Right ventricle myocardium superior (tissue), 1 donor: ENCODE results near the gene LIN7B. TPM values are rescaled to one million over a fixed set of nuclear protein-coding genes. Genes with fewer than 3 reads are reported as not detected.
"Not testable (repeated sequence)": the region's sequence is repeated elsewhere in the genome, so short reads cannot be mapped to it uniquely, and the experiment has no call there.

ENCODE experiments used
- ATAC-seq: fragments of 200-7000 bp; cut with Tn5 transposase; one replicate; pipeline ENCODE4 v1.9.1; 2020; ENCODE audit warnings: mild to moderate bottlenecking; ENCODE audit not compliant: poor library complexity
- DNase-seq: peaks from one replicate; pipeline ENCODE4 v3.0.0-alpha.2; 2020
- intact Hi-C: fragments of 100-400 bp; cut with DNase I; formaldehyde crosslinking; loops from one replicate; pipeline ENCODE4 v1.11.2; 2022
- total RNA-seq: library from RNA; stranded (reverse); fragmentation: NEBNext Ultra II Directional; extraction: Animal tissue kit (Norgen Biotek cat#: 25700); gene quantifications from one replicate; pipeline ENCODE4 v1.2.1, GENCODE V29; 2021
- donor health status: DM: no; HTN: yes; CAD: no; lungs with severe emphysema.

LIN7B gene
- total RNA-seq, 1 donor from 2014 or later: 21.3 TPM

DNA sequence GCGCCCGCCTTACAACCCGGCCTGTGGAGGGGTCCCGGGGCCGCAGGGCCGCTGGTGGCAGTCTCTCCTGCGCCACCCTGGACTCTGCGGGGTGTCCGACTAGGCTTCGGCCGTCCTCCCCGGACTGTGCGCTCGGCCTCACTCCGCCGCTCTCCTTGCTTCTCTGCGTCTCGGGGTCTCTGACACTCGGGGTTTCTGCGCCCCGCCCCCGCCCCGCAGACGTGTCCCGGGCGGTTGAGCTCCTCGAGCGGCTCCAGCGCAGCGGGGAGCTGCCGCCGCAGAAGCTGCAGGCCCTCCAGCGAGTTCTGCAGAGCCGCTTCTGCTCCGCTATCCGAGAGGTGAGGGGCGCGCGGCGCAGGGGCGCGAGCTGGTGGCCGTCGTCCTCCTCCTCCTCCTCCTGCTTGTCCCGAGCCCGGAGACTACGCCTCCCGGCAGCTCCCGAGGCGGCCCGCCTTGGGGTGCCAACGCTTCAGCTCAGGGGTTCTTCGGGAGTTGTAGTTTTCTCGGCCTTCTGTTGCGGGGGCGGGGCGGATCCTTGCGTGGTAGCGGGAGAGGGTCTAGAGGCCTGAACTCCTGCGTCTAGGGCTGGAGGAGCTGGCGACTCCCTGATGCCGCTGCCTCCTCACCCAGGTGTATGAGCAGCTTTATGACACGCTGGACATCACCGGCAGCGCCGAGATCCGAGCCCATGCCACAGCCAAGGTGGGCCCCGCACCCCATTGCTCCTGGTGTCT, 627 bp downstream of the LIN7B start:
- DNase-seq: peak; percentile 80
- ATAC-seq: peak; percentile 30
- intact Hi-C loops: no loop called here

- intact Hi-C loops: no loop called here
- peak; percentile 81 for DNase-seq
- ATAC-seq: no peak
Observed at GRCh38 chr19:49116544-49116943, 2.4 kb downstream of the LIN7B start.

GRCh38 chr19:49117677-49118564, 3.8 kb downstream of the LIN7B start:
- intact Hi-C loops: no loop called here
- ATAC-seq (no peak), DNase-seq (peak; percentile 50)

GRCh38 chr19:49118565-49119410, 4.6 kb downstream of the LIN7B start, which contains the start of gene C19orf73:
Gene C19orf73 (minus strand): TSS chr19:49119143. CDS start chr19:49119022, 121 bp downstream.
- peak; percentile 93 for ATAC-seq
- DNase-seq: peak; percentile 97
- intact Hi-C loops: no loop called here

- intact Hi-C loops: no loop called here
- ATAC-seq (peak; percentile 64), DNase-seq (peak; percentile 81)
Observed at GRCh38 chr19:49119411-49120324, 5.5 kb downstream of the LIN7B start, which contains the start of gene PPFIA3. Gene PPFIA3 (plus strand): TSS chr19:49119544. CDS start chr19:49127874, 8,330 bp downstream.

DNA sequence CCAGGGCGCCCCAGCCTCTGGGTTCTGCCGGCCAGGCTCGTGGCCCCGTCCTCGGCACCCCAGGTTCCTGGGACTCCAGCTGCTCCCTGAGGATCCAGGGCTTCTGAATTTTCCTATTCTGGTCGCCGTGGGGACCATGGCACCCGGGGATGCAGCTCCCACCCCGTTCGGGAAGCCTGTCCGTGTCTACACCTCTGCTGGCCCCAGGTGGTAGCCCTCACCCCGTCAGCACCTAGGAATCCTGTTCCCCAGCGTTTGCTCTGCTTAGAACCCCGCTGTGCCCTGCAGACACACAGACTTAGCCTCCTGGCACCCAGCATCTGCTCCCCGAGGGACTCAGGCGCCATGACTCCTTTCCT, 6.1 kb downstream of the LIN7B start:
- no peak for ATAC-seq
- intact Hi-C loops: no loop called here
- no peak for DNase-seq

GRCh38 chr19:49120868-49121267, 6.7 kb downstream of the LIN7B start:
- no peak for ATAC-seq
- DNase-seq: no peak
- intact Hi-C loops: no loop called here

DNA sequence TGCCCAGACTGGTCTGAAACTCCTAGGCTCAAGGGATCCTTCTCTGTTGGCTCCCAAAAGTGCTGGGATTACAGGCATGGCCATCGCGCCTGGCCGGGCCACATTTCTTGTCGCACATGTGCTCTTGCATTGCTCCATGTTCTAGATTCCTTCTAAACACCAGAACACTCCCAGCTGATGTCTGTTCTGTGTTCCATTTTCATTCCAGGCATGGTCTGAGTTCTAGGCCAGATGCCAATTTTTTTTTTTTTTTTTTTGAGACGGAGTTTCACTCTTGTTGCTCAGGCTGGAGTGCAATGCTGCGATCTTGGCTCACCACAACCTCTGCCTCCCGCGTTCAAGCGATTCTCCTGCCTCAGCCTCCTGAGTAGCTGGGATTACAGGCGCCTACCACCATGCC, 7.7 kb downstream of the LIN7B start:
- DNase-seq, intact Hi-C loops, ATAC-seq: not testable (repeated sequence)

DNA sequence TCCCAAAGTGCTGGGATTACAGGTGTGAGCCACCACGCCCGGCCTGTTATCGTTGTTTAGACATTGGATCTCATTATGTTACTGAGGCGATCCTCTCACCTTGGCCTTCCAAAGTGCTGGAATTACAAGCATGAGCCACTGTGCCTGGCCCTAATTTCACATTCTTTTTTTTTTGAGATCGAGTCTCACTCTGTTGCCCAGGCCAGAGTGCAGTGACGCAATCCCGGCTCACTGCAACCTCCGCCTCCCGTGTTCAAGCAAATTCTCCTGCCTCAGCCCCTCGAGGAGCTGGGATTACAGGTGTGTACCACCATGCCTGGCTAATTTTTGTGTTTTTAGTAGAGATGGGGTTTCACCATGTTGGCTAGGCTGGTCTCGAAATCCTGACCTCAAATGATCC, 9.1 kb downstream of the LIN7B start:
- ATAC-seq, DNase-seq, intact Hi-C loops: not testable (repeated sequence)

- ATAC-seq: no peak
- intact Hi-C loops: no loop called here
- DNase-seq: no peak
Observed at GRCh38 chr19:49125025-49125731, 11.0 kb downstream of the LIN7B start.

DNA sequence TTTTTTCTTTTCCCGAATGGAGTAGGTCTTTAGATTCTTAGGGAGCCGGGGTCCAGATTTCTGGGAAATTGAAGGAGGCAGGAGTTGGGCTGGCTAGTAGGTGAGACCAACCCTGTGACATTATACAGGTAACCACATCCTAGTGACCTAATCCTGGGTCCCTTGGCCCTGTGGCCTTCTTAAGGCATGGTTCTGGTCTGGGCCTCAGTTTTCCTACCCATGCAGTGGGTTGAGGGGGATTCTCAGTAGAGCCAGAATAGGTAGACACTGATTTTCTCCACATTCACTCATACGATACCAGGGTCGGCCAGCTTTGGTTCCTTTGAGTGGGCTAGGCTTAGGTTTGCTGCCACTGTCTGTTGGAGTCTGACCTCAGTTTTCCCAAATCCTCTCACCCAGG, 12.4 kb downstream of the LIN7B start:
- DNase-seq: no peak
- no peak for ATAC-seq
- intact Hi-C loops: no loop called here

DNA sequence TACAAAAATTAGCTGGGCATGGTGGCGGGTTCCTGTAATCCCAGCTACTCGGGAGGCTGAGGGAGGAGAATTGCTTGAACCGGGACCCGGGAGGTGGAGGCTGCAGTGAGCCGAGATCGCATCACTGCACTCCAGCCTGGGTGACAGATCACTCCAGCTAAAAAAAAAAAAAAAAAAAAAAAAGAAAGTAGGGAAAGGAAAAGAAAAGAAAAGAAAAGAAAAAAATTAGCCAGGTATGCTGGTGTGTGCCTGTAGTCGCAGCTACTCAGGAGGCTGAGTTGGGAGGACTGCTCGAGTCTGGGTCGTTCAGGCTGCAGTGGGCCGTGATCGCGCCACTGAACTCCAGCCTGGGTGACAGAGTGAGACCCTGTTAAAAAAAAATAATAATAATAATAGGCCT, 13.1 kb downstream of the LIN7B start:
- intact Hi-C loops, ATAC-seq, DNase-seq: not testable (repeated sequence)

DNA sequence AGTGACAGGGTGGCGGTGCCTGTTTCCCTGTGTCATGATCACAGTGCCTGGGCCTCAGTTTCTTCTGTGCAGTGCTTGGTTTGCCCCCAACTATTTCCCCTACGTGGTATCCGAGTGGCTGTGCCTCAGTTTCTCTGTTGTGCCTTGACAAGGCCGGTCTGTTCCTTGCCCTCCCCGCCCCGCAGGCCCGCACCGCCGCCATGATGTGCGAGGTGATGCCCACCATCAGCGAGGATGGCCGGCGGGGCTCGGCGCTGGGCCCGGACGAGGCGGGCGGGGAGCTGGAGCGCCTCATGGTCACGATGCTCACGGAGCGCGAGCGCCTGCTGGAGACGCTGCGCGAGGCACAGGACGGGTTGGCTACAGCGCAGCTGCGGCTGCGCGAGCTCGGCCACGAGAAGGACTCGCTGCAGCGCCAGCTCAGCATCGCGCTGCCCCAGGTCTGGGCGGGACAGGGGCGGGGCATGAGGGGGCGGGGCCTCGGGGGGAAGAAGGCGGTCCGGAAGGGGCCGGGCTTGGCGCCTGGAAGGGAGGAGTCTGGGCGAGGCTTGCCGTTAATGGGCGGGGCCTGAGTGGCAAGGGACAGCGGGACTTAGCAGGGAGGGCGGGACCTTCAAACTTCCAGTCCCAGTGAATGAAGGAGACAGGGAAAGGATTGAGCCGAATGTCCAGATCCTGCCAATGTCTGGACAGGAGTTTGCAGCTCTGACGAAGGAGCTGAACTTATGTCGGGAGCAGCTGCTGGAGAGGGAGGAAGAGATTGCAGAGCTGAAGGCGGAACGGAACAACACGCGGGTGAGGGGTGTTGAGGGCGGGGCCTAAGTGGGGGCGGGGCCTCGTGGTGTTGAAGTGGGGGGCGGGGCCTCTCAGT, 13.7 kb downstream of the LIN7B start:
- intact Hi-C loops: no loop called here
- ATAC-seq: peak; percentile 99
- DNase-seq: peak; percentile 96

DNA sequence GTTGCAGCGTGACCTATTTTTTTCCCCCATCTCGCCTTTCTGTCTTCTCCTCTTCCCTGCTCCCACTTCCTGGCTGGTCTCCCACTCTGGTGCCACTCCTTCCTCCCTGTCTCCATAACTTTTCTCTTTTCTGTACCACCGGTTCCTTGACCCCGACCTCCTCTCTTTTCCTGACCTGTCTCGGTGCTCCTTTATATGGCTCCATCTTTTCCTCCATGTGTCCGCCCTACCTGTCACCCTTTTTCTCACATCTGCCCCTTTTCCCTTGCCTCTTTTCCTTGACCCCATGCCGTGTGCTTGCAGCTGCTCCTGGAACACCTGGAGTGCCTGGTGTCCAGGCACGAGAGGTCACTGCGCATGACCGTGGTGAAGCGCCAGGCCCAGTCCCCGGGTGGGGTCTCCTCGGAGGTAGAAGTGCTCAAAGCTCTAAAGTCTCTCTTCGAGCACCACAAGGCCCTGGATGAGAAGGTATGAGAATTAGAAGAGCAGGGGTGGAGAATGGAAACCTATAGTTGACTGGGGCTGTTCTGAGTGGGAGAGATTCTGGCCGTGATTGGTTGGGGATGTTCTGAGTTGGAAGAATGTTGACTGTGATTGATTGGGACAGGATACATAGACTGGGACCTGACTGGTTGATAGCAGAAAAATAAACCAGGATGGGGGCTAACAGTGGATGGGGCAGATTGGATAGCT, 14.5 kb downstream of the LIN7B start:
- no peak for ATAC-seq
- DNase-seq: peak; percentile 32
- intact Hi-C loops: no loop called here

DNA sequence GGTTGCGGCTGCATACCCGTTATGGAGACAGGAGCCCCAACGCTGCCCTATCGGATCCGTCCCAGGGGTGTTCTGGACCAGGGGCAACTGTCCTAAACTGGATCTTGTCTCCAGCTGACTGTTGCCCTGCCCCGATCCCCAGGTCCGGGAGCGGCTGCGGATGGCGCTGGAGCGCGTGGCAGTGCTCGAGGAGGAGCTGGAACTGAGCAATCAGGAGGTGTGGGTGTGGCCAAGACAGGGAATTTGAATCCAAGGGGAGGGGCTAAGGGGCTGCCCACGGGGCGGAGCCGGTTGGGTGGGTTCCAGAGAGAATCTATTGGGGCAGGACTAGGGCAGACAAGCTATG, 15.0 kb downstream of the LIN7B start:
- DNase-seq (peak; percentile 36), ATAC-seq (no peak)
- intact Hi-C loops: no loop called here

DNA sequence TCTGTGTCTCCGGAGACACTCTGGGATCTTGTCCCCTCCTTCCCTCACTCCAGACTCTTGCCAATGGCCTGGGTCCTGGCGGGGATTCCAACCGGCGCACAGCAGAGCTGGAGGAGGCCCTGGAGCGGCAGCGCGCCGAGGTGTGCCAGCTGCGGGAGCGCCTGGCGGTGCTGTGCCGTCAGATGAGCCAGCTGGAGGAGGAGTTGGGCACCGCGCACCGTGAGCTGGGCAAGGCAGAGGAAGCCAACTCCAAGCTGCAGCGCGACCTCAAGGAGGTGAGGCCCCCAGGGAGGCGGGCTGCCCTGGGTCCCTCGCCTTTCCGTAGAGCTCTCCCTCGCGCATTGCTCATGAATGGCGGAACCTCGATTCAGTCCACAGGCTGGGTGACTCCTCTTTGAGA, 16.2 kb downstream of the LIN7B start:
- intact Hi-C loops: no loop called here

More for the DNA sequence above, 16.2 kb downstream of the LIN7B start:
- ATAC-seq: no peak
- peak; percentile 30 for DNase-seq
